IPS-NIHi7 (cell line): ENCODE results near the gene KRTAP10-9.
"Not testable (repeated sequence)": the region's sequence is repeated elsewhere in the genome, so short reads cannot be mapped to it uniquely, and the experiment has no call there.

Source experiments
- DNase-seq: peaks from one replicate; pipeline ENCODE4 v3.0.0; 2012; ENCODE audit warnings: mixed read lengths; ENCODE audit errors: extremely low spot score

The KRTAP10-9 gene

DNA sequence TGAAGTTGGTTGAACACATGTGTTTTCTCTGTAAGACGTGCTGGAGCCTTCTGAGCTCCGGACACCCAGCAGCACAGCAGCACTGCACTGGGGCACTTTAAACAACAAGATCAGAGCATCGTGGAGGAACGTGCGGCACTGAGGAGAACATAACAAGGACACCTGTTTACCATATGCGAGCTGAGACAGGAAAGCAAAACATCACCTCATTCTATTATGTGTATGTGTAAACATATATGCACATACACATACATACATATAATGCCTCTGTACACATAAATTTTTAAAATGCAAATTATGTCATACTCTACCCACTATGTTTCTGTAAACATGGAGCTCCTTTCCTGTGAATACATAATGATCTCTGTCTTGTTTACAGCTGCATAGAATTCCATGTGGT lies 31.4 kb upstream of the KRTAP10-9 start:
- DNase-seq: no peak

DNA sequence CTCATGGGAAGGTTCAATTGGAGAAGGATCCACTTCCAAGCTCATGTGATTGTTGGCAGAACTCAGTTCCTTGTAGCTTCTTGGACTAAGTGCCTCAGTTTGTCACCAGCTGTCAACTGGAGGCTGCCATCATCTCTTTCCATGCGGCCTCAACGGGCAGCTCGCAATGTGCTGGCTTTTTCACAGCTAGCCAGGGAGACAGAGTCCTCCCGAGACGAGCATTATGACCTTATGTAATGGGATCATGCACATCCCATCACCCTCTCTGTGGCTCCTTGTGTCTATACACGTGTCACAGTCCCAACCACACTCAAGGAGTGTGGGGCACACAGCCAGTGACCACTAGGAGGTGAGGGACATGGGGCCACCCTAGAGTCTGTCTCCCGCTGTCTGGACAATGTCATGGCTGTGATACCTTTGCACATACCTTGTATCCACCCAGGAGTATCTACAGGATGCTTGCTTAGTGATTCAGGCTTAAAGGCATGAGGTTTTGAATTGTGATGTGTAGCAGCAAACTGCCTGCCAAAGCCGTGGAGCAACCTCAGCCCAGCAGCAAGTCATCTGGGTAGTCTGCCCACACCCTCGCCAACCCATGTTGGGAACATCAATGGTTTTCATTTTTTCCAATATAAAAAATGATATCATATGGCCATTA lies 30.7 kb upstream of the KRTAP10-9 start:
- DNase-seq: no peak

DNA sequence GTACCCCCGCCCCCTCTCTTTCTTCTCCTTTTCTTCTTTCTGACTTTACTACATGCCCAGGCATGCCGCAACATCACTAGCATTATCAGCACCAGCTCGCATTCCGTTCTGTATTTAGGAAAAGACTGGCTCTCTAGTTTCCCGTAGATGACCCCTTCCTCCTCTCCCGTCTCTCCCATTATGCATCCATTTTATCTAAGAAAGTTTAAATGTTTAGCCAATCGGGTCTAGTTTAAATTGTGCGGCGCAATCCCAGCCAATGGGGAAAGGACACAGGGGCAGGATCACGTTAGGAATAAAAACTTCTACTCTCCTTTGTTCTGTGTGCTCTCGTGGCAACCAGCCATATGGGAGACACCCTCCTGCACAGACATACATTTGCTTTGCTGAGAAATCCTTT lies 28.8 kb upstream of the KRTAP10-9 start:
- DNase-seq: no peak

DNA sequence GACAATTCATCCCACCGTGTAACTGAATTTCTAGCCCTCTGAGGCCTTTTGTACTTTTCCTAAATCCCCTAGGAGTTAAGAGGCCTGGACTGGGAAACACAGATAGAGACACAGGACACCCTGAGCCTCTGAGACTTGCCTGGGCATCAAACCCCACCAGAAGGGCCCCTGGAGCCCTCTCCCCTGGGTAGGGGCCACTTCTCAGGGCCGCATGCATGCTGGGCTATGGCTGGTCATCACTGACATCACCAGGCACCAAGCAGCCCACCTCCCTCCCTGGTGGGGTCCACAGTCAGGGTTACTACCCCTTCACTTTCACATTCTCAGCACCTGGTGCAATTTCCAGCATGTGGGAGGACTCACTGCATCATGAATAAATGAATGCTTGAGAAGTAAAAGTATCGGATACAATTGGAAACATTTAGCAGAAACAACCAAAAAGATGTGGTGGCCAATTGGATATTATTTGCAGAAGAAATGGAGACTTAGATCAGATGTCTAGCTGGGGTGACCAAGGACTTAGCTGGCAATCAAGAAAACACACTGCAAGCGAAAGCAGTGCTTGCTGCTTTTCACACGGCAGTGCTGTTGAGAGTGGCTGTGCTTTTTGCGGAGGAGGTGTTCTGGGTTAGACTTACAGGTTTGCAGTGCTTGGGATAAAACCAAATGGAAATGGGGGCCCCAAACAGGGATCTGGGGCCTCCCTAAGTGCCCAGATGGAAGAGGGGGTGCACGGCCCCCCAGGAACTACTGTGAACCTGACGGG lies 27.4 kb upstream of the KRTAP10-9 start:
- no peak for DNase-seq

DNA sequence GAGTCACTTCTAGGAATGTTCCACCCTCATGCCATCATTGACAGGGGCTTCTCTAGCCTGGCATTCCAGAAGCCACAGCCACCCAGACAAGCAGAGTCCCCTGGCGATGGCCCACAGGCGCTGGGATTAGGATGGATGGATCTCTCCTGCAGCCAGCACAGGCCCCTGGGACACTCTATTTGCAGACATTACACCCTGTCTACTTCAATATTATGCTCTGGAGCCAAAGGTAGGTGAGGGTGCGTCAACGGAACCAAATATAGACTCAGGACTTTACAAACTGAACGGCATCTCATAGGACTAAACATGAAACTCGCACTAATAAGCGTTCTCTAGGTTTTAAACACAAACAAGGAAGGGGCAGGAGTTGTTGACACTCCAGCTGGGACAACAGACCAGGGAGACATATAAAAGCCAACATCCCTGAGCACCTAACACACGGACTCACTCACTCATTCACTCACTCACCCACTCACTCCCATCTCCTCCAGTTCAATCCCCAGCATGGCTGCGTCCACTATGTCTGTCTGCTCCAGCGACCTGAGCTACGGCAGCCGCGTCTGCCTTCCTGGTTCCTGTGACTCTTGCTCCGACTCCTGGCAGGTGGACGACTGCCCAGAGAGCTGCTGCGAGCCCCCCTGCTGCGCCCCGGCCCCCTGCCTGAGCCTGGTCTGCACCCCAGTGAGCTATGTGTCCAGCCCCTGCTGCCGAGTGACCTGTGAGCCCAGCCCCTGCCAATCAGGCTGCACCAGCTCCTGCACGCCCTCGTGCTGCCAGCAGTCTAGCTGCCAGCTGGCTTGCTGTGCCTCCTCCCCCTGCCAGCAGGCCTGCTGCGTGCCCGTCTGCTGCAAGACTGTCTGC lies 26.5 kb upstream of the KRTAP10-9 start, which contains the start of gene KRTAP10-7:
Gene KRTAP10-7 (plus strand): TSS at position 480 of the 861 bp plus-strand sequence. CDS start 25 bp downstream, at position 505.
- not testable (repeated sequence) for DNase-seq

DNA sequence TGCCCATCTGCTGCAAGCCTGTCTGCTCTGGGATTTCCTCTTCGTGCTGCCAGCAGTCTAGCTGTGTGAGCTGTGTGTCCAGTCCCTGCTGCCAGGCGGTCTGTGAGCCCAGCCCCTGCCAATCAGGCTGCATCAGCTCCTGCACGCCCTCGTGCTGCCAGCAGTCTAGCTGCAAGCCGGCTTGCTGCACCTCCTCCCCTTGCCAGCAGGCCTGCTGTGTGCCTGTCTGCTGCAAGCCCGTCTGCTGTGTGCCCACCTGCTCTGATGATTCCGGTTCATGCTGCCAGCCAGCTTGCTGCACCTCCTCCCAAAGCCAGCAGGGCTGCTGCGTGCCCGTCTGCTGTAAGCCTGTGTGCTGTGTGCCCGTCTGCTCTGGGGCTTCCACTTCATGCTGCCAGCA lies 25.8 kb upstream of the KRTAP10-9 start:
- DNase-seq: not testable (repeated sequence)

DNA sequence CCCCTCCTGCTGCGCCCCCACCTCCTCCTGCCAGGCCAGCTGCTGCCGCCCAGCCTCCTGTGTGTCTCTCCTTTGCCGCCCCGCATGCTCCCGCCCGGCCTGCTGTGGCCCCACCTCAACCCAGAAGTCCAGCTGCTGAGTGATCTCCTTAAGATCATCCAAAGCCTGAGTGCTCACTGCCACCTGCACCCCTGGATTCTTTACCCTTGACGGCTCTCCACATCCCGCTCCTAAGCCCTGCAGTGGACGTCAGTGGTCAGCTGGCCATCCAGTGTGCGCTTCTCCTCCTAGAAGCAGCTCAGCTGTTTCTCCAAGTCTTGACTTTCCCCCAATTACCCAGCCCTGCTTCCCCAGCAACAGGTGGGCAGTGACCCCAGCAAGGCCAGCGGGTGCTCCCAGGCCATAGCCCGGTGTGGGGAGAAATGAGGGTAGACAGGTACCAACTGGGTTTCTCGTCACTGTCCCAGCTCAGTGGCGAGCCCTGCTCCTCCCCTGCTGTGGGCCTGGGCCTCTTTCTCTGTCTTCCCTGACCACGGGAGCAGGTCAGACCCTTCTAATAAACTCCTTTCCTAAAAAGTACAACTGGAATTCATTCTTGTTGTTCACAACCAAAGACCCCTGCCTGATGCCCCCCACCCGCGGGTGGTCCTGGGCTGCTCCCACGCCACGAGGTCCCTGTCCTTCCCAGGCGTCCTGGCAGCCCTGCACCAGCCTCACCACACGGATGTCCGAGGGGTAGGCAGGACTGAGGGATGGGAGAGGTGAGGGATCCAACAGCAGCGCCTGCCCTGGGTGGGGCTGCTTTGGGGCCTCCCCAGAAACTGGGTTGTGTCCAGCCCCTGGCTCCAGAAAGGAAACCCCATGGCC lies 25.1 kb upstream of the KRTAP10-9 start:
- DNase-seq: no peak

DNA sequence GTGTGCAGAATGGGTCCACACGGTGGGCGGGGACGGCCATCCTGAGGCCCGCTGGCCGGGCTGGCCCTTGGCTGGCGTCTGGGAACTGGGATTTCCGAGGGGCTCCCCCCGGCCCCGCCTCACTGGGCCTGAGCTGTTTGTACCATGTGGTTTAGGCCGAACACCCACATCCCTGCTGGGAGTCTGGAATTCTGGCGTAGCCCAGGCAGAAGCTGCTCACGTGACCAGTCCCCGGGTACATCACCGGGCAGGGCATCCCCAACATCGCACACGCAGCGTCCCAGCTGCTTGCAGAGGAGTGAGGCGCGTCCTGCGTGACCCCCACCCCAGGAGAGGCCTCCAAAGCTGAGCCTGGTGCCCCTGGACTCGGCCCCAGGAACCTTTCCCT lies 24.4 kb upstream of the KRTAP10-9 start:
- DNase-seq: no peak

DNA sequence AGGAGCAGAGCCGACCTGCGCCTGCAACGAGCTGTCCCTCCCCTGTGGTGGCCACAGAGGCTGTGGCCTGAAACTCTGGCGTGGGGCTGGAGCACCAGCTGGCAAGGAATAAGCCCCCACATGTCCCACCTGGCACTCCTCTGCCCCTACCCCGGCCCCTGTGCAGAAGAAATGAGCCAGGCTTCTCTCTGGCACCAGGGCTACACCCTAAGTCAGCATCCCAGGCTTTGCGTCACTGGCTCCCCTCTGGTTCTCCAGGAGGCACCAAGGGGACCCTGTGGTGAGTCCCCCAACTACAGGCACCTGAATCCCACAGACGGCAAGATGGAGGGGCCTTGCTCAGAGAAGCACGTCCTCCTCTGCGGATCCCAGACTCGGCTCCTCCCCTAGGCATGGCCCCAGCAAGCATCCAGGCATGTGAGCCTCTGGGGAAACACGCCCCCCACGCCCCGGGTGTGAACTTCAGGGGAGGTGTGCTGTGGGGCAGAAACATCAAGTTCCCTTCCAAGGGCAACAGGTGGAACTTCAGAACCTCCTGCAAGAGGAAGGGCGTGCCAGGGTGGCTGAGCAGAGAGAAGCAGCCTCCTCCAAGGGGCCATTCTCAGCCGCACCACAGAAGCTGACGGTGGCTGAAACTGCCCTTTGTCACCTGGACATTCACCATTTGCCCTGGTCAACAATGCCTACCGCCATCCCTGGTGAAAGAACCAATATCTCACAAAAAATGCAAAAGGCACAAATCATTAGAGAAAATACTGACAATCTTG lies 23.6 kb upstream of the KRTAP10-9 start:
- no peak for DNase-seq

DNA sequence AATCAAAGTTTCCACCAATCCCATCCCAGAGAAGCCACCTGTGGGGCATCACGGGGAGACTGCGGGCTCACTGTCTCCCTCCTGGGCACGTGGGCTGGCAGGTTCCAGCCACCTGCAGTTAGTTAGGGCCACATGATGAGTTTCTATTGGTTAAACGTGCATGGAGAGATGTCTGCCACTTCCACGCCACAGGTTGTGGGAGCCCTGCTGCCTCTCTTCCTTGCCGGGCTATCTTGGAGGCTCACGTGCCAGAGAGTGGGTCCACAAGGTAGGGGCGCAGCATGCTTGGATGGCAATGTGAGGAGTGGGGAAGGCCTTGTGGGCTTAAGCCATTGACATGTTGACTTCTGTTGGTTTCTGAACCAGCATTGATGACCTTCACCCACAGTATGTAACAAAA lies 23.0 kb upstream of the KRTAP10-9 start:
- DNase-seq: no peak

DNA sequence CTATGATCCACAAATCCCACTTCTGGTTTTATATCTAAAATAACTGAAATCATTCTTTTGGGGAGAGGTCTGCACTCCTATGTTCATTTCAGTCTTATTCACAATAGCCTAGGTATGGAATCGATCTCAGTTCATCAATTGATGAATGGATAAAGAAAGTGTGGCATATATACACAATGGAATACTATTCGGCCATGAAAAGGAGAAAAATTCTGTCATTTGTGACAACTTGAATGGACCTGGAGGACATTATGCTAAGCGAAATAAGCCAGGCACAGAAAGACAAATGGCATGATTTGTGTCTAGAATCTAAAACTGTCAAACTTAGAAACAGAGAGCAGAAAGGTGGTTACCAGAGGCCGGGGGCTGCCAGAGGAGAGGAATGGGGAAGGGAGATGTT lies 20.4 kb upstream of the KRTAP10-9 start:
- no peak for DNase-seq

DNA sequence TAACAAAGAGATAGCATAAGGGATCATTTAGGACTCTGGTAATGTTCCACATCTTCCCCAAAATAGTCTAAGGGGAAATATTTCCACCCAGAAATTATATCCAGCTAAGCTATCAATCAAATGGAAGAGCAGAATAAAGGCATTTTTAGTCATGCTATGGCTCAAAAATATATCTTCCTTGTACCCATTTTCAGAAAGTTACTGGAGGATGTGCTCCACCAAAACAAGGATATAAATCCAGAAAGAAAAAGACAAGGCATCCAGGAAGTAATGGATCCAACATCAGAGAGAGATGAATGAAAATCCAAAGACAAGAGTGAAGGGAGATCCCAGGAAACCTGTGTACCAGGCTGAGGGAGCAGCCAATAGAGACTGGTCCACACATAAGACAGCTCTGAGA lies 17.7 kb upstream of the KRTAP10-9 start:
- DNase-seq: no peak

DNA sequence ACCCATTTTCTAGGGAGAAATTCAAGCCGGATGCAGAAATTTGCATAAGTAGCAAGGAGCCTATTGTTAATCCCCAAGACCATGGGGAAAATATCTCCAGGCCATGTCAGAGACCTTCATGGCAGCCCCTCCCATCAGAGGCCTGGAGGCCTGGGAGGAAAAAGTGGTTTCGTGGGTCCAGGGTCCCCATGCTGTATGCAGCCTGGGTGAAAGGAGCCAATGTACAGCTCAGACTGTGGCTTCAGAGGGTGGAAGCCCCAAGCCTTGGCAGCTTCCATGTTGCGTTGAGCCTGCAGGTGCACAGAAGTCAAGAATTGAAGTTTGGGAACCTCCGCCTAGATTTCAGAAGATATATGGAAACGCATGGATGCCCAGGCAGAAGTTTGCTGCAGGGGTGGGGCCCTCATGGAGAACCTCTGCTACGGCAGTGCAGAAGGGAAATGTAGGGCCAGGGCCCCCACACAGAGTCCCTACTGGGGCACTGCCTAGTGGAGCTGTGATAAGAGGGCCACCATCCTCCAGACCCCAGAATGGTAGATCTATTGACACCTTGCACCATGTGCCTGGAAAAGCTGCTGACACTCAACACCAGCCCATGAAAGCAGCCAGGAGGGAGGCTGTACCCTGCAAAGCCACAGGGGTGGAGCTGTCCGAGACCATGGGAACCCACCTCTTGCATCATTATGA lies 16.6 kb upstream of the KRTAP10-9 start:
- not testable (repeated sequence) for DNase-seq

DNA sequence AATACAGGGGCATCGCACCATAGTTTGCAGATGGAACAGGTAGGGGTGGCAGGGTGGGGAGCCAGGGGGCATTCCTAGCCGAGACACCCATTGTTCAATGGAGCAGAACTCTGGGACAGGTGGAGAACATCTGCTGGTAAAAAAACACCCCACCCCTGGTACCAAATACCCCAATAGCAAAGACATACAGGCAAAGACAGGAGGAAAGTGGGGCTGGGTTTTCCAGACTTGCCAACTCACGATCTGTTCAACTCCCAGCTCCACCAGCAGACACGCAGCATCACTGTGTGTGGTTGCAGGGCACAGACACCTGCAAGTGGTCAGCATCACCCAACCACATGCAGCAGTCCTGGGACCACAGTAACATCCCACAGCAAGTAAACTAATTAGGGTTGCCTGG lies 15.3 kb upstream of the KRTAP10-9 start:
- no peak for DNase-seq

DNA sequence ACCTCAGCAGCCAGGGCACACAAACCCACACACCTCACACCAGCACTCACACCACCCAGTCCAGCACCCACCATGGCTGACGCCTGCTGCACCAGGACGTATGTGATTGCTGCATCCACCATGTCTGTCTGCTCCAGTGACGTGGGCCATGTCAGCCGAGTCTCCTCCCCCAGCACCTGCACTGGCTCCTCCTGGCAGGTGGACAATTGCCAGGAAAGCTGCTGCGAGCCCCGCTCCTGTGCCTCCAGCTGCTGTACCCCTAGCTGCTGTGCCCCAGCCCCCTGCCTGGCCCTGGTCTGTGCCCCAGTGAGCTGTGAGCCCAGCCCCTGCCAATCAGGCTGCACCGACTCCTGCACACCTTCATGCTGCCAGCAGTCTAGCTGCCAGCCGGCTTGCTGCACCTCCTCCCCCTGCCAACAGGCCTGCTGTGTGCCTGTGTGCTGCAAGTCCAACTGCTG lies 14.8 kb upstream of the KRTAP10-9 start, which contains the start of gene KRTAP10-8:
Gene KRTAP10-8 (plus strand): TSS at position 51 of the 458 bp plus-strand sequence. CDS start 22 bp downstream, at position 73.
- DNase-seq: no peak

DNA sequence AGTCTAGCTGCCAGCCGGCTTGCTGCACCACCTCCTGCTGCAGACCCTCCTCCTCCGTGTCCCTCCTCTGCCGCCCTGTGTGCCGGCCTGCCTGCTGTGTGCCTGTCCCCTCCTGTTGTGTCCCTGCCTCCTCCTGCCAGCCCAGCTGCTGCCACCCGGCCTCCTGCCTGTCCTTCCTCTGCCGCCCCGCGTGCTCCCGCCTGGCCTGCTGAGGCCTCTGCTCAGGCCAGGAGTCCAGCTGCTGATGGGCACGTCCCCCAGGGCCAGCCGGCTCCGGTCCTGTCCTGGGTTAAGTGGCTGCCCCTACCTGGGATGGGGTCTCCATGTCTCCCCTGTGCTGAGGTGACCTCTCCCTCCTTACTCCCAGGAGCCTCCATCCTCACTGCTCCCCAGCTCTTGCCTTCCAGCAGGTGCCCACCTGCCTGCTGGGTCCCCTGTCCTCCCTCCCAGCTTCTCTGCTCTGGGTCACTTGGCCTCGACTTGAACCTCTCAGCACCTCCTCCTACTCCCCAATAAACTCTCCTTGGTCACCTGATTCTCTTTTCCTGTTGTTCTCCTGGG lies 14.1 kb upstream of the KRTAP10-9 start:
- no peak for DNase-seq

DNA sequence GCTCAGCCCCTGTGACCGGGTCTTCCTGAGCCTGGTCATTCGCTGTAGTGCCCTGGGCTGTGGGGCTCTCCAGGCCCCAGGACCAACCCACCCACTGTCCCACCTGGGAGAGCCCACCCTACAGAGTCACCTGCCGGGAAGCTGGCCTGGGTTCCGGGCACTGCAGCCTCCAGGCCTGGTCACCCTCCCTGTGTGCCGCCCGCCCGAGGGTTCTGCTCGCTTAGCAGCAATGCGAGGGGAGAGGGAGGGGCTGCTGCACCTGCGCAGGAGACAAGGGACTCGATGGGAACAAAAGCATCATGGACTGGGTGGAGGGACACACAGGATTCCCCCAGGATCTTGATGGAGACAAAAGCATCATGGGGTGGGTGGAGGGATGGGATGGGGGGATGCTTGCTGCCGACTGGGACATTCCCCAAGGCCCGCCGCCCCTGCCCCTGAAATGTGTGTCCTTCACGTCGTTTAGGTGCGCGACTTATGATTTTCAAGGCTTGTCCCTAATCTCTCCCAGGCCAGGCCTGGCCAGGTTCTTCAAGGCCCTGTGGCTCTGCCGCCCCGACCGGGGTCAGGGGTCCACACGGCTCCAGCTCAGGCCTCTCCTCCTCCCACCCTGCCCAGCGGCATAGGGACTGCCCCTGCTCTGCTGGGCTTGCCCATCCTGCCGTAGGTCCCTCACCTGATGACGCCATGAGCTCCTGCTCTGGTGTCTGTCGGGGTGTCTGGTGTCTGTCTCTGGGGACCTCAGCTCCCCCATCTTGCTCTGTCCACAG lies 13.3 kb upstream of the KRTAP10-9 start:
- no peak for DNase-seq

DNA sequence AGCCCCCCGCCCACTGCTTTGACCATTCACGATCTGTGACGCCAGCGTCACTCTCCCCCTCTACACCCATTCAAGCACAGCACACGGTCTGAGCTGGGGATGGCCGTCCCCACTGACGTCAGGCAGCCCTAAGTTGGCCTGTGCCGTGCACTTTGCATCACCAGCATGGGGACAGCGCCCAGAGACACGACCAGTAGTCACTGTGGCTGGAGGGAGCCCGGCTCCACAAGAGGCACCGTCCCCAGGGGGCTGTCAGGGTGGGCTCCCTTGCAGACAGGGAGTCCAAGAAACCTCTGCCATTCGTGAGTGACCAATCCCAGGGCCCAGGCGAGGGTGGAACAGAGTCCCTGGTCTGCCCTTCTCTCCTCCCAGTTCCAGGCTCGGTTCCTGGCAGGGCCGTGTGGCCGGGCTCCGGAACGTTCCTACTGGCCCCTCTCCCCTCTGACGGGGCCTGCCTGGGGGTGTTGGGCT lies 12.7 kb upstream of the KRTAP10-9 start:
- no peak for DNase-seq
